H9 (cell line): ENCODE data around the gene GRAPL. TPM values are rescaled to one million over a fixed set of nuclear protein-coding genes. Genes with fewer than 3 reads are reported as not detected.
"Not testable (repeated sequence)": the region's sequence is repeated elsewhere in the genome, so short reads cannot be mapped to it uniquely, and the experiment has no call there.

Experiments used
- DNase-seq: peaks from one replicate; pipeline ENCODE4 v3.0.0-alpha.2; 2017
- H2AFZ ChIP-seq: one replicate; pipeline ENCODE4 v1.6.1; 2013; ENCODE audit warnings: mild to moderate bottlenecking, low read length, control low read depth, moderate library complexity
- H2AK5ac ChIP-seq: 2 replicates; pipeline ENCODE4 v1.6.1; 2013; ENCODE audit warnings: low read length, control low read depth, mixed read lengths; ENCODE audit not compliant: insufficient read length
- H2BK120ac ChIP-seq: one replicate; pipeline ENCODE4 v1.6.1; 2013; ENCODE audit warnings: low read depth, mild to moderate bottlenecking, low read length, control low read depth, inconsistent platforms; ENCODE audit not compliant: poor library complexity, severe bottlenecking
- H2BK12ac ChIP-seq: 2 replicates; pipeline ENCODE4 v1.6.1; 2013; ENCODE audit warnings: low read length, control low read depth, mixed read lengths, low read depth; ENCODE audit not compliant: insufficient read length
- H2BK15ac ChIP-seq: 2 replicates; pipeline ENCODE4 v1.6.1; 2013; ENCODE audit warnings: low read depth, low read length, control low read depth
- H2BK20ac ChIP-seq: one replicate; pipeline ENCODE4 v1.6.1; 2013; ENCODE audit warnings: low read depth, mild to moderate bottlenecking, low read length, control low read depth, inconsistent platforms; ENCODE audit not compliant: poor library complexity, severe bottlenecking
- H2BK5ac ChIP-seq: 2 replicates; pipeline ENCODE4 v1.6.1; 2013; ENCODE audit warnings: low read length, control low read depth, mixed read lengths; ENCODE audit not compliant: insufficient read length
- H3K14ac ChIP-seq: 2 replicates; pipeline ENCODE4 v1.6.1; 2013; ENCODE audit warnings: low read length, control low read depth; ENCODE audit not compliant: insufficient read depth
- H3K18ac ChIP-seq: 2 replicates; pipeline ENCODE4 v1.6.1; 2013; ENCODE audit warnings: low read depth, mild to moderate bottlenecking, mixed read lengths, low read length, control low read depth; ENCODE audit not compliant: insufficient read length
- H3K23ac ChIP-seq: 2 replicates; pipeline ENCODE4 v1.6.1; 2013; ENCODE audit warnings: low read length, control low read depth, mixed read lengths, low read depth; ENCODE audit not compliant: insufficient read length
- H3K23me2 ChIP-seq: 2 replicates; pipeline ENCODE4 v1.6.1; 2013; ENCODE audit warnings: low read depth, mild to moderate bottlenecking, mixed read lengths, low read length, control low read depth; ENCODE audit not compliant: insufficient read length, poor library complexity, severe bottlenecking
- H3K27ac ChIP-seq: 2 replicates; pipeline ENCODE4 v1.5.1; 2013; ENCODE audit warnings: low read length, control low read depth, mixed read lengths, low read depth; ENCODE audit not compliant: insufficient read length
- H3K27me3 ChIP-seq: 2 replicates; pipeline ENCODE4 v1.6.1; 2013; ENCODE audit warnings: low read length, control low read depth, inconsistent platforms; ENCODE audit not compliant: insufficient read depth
- H3K4ac ChIP-seq: 2 replicates; pipeline ENCODE4 v1.6.1; 2013; ENCODE audit warnings: low read depth, mild to moderate bottlenecking, control low read depth, inconsistent platforms, low read length, moderate library complexity
- H3K4me1 ChIP-seq: 2 replicates; pipeline ENCODE4 v1.6.1; 2013; ENCODE audit warnings: low read length, control low read depth, inconsistent platforms; ENCODE audit not compliant: insufficient read depth
- H3K4me2 ChIP-seq: 2 replicates; pipeline ENCODE4 v1.6.1; 2013; ENCODE audit warnings: low read length, control low read depth, mixed read lengths; ENCODE audit not compliant: insufficient read length, insufficient read depth
- H3K56ac ChIP-seq: 2 replicates; pipeline ENCODE4 v1.6.1; 2013; ENCODE audit warnings: low read depth, mild to moderate bottlenecking, mixed read lengths, low read length, control low read depth; ENCODE audit not compliant: insufficient read length
- H3K79me1 ChIP-seq: 2 replicates; pipeline ENCODE4 v1.6.1; 2013; ENCODE audit warnings: low read depth, mild to moderate bottlenecking, moderate library complexity, low read length, control low read depth, inconsistent platforms; ENCODE audit not compliant: insufficient read depth, poor library complexity, severe bottlenecking
- H3K79me2 ChIP-seq: 2 replicates; pipeline ENCODE4 v1.6.1; 2013; ENCODE audit warnings: low read length, control low read depth, inconsistent platforms; ENCODE audit not compliant: insufficient read depth
- H3K9ac ChIP-seq: 2 replicates; pipeline ENCODE4 v1.6.1; 2013; ENCODE audit warnings: low read length, control low read depth, mixed read lengths; ENCODE audit not compliant: insufficient read length; ENCODE audit errors: extremely low read depth
- H3K9me3 ChIP-seq: one replicate; pipeline ENCODE4 v1.6.1; 2013; ENCODE audit warnings: low read depth, low read length, inconsistent platforms; ENCODE audit not compliant: control insufficient read depth
- H3T11ph ChIP-seq: one replicate; pipeline ENCODE4 v1.6.1; 2013; ENCODE audit warnings: mild to moderate bottlenecking, low read length, control low read depth, inconsistent platforms
- H4K20me1 ChIP-seq: one replicate; pipeline ENCODE4 v1.6.1; 2013; ENCODE audit not compliant: control insufficient read depth, insufficient read length, insufficient read depth
- H4K5ac ChIP-seq: 2 replicates; pipeline ENCODE4 v1.6.1; 2013; ENCODE audit warnings: low read depth, mild to moderate bottlenecking, mixed read lengths, low read length, control low read depth; ENCODE audit not compliant: insufficient read length
- H4K8ac ChIP-seq: replicated peaks from 2 replicates; pipeline ENCODE4 v1.6.1; 2013; ENCODE audit warnings: low read length, control low read depth, mixed read lengths, low read depth; ENCODE audit not compliant: insufficient read length
- H4K91ac ChIP-seq: 2 replicates; pipeline ENCODE4 v1.6.1; 2013; ENCODE audit warnings: low read depth, mild to moderate bottlenecking, moderate library complexity, mixed read lengths, low read length, control low read depth; ENCODE audit not compliant: insufficient read length
- H3K27ac Mint-ChIP-seq, 3 experiments: 2 replicates in 2 of 3; 3 replicates in 1 of 3; pipeline ENCODE4 v1.8.0; 2020 to 2021; ENCODE audit warnings: mixed read lengths in 3 of 3, mild to moderate bottlenecking in 1 of 3, moderate library complexity in 1 of 3
- H3K27me3 Mint-ChIP-seq: 2 replicates; pipeline ENCODE4 v1.8.0; 2021; ENCODE audit warnings: low read depth, mild to moderate bottlenecking, moderate library complexity, mixed read lengths
- H3K36me3 Mint-ChIP-seq, 3 experiments: 2 replicates in 2 of 3; 3 replicates in 1 of 3; pipeline ENCODE4 v1.8.0; 2020 to 2021; ENCODE audit warnings: low read depth in 3 of 3, mixed read lengths in 3 of 3; ENCODE audit not compliant: insufficient read depth in 1 of 3
- H3K4me1 Mint-ChIP-seq, 2 experiments: 2 replicates each; pipeline ENCODE4 v1.8.0; 2020; ENCODE audit warnings: mixed read lengths in 2 of 2
- H3K4me3 Mint-ChIP-seq, 2 experiments: 2 replicates in 1 of 2; 3 replicates in 1 of 2; pipeline ENCODE4 v1.8.0; 2020 to 2021; ENCODE audit warnings: mild to moderate bottlenecking in 2 of 2, mixed read lengths in 2 of 2, moderate library complexity in 1 of 2
- H3K9me3 Mint-ChIP-seq, 2 experiments: 2 replicates in 1 of 2; 3 replicates in 1 of 2; pipeline ENCODE4 v1.8.0; 2020; ENCODE audit warnings: mild to moderate bottlenecking in 2 of 2, mixed read lengths in 2 of 2, moderate library complexity in 1 of 2
- WGBS: extraction: QIAGEN DNeasy Blood & Tissue Kit; methylation state at CpG from one replicate; pipeline ENCODE4 v1.1.7; 2013; ENCODE audit warnings: missing lambda C conversion rate, low lambda C conversion rate, mixed read lengths; ENCODE audit not compliant: insufficient read length; ENCODE audit errors: extremely low coverage; 5-methylcytosine and 5-hydroxymethylcytosine counted together
- total RNA-seq: library from RNA; stranded (reverse); gene quantifications from 2 replicates; pipeline ENCODE4 v1.2.1, GENCODE V29; 2021

GRAPL gene
- total RNA-seq, 1 experiment from 2014 or later = 0.55 TPM

DNA sequence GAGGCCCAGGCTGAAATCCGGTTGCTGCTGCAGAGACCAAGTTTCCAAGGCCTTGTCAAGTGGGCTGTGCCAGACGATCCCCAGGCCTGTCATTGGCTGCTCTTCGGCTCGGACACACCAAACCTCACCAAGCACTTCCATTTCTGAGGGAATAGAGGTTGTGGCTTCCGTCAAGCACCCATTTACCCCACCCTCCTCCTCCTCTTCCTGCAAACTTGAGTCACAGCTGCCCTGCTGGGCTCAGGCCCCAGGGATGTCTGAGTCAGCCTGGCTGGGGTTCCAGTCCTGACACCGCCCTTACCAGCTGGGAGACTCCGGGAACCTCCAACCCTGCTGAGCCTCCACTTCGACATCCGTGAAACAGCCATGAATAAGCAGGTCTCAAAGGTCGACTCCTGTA, 31.1 kb downstream of the GRAPL start:
- H3K14ac ChIP-seq, H2AK5ac ChIP-seq, H3K9me3 Mint-ChIP-seq, H3K27ac Mint-ChIP-seq, H3K4me2 ChIP-seq, H4K8ac ChIP-seq, H3K56ac ChIP-seq, H3K4me1 Mint-ChIP-seq, H2BK5ac ChIP-seq, DNase-seq, H3K23me2 ChIP-seq, H3K4me3 Mint-ChIP-seq, H3T11ph ChIP-seq, H2BK12ac ChIP-seq, H3K27ac ChIP-seq, H3K79me1 ChIP-seq, H3K36me3 Mint-ChIP-seq, H3K9me3 ChIP-seq, H2AFZ ChIP-seq, H3K27me3 Mint-ChIP-seq, H4K20me1 ChIP-seq, H4K91ac ChIP-seq, H3K4ac ChIP-seq, H3K23ac ChIP-seq, H3K9ac ChIP-seq, H2BK120ac ChIP-seq, H3K4me1 ChIP-seq, H2BK15ac ChIP-seq, H2BK20ac ChIP-seq, H3K18ac ChIP-seq, H3K79me2 ChIP-seq, H4K5ac ChIP-seq, H3K27me3 ChIP-seq: not testable (repeated sequence)
- WGBS = no CpG with 5 or more reads among the region's 10 CpGs

DNA sequence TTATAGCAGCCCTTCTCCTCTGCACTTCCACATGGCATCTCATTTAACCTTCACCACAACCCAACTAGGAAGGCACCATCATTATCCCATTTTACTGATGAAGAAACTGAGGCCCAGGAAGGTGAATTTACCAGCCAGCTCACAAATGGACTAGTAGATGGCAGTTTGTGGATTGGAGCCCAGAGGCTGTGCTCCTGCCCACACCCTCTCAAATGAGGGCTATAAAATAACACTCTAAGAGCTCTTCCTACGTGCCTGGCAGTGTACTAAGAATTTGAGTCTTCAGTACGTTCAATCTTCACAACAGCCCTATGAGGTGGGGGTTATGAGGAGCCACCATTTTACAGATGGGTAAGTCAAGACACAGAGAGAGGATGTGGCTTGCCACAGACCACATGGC, 31.5 kb downstream of the GRAPL start:
- H3K27me3 Mint-ChIP-seq, H3K9me3 Mint-ChIP-seq, H2BK12ac ChIP-seq, H4K8ac ChIP-seq, H3K9me3 ChIP-seq, H2AK5ac ChIP-seq, H3K23me2 ChIP-seq, H3K23ac ChIP-seq, H3T11ph ChIP-seq, H3K56ac ChIP-seq, H3K9ac ChIP-seq, H3K79me2 ChIP-seq, H2BK120ac ChIP-seq, H4K20me1 ChIP-seq, H3K4me3 Mint-ChIP-seq, H3K36me3 Mint-ChIP-seq, H3K4ac ChIP-seq, H3K4me1 Mint-ChIP-seq, H3K4me1 ChIP-seq, H3K27ac Mint-ChIP-seq, H2BK20ac ChIP-seq, H3K18ac ChIP-seq, H4K91ac ChIP-seq, DNase-seq, H4K5ac ChIP-seq, H2BK5ac ChIP-seq, H3K4me2 ChIP-seq, H2AFZ ChIP-seq, H3K27ac ChIP-seq, H3K27me3 ChIP-seq, H3K79me1 ChIP-seq, H3K14ac ChIP-seq, H2BK15ac ChIP-seq: not testable (repeated sequence)
- WGBS = no CpG with 5 or more reads among the region's 2 CpGs
